A549 treated with AZD2906 at 1 μM for 4 hours (cell line): ENCODE results near the gene GFOD1. TPM values are rescaled to one million over a fixed set of nuclear protein-coding genes. Genes with fewer than 3 reads are reported as not detected.

Experiments used
- total RNA-seq: library from RNA; stranded (reverse); fragments of 200-300 nt; extraction: Qiagen RNA extraction; gene quantifications from 5 replicates; pipeline ENCODE4 v1.2.3, GENCODE V29; 2022

Gene GFOD1
- total RNA-seq, result 1.1 to 1.5 TPM (median 1.4 TPM) in 5 replicates

GRCh38 chr6:13487122-13488014, at the start of gene GFOD1:
GFOD1 (minus strand) TSS chr6:13487600; CDS start chr6:13486890, 710 bp downstream.

GRCh38 chr6:13328076-13328874, 159.1 kb downstream of the GFOD1 start, which contains the start of gene TBC1D7:
TBC1D7 (minus strand) TSS chr6:13328537; CDS start chr6:13326898, 1,639 bp downstream.

Other genes starting within 250 kb of the GFOD1 start
- gene TBC1D7, start 159.1 kb downstream of the GFOD1 start, total RNA-seq, result 23.1 to 26.5 TPM (median 24.1 TPM) in 5 replicates
- 3.3 to 4.9 TPM (median 3.6 TPM) in 5 replicates for gene SIRT5, start 87.0 kb upstream of the GFOD1 start, total RNA-seq
- 66.4 to 71.2 TPM (median 69.3 TPM) in 5 replicates for gene NOL7, start 127.7 kb upstream of the GFOD1 start, total RNA-seq
- 10.9 to 14.6 TPM (median 12.6 TPM) in 5 replicates for gene RANBP9, start 224.2 kb upstream of the GFOD1 start, total RNA-seq